ENCODE measurements around the gene TMEM218.

Gene TMEM218

GRCh38 chr11:125076378-125076945 is 35.0 kb downstream of the TMEM218 start:
- no CpG with 5 or more reads among the region's 14 CpGs for WGBS (ENCODE audit: insufficient coverage, insufficient read length)
- no peaks in the 10 kb centered on the region for H3K4me1 ChIP-seq (ENCODE audit: control insufficient read depth, insufficient read depth, low read length)
- no peak overlapping the region for H3K27ac ChIP-seq (ENCODE audit: low read length)
- DNase-seq (ENCODE audit: low read depth, low spot score), result no peak
- H3K9me3 ChIP-seq (ENCODE audit: control insufficient read depth, insufficient read depth, low read length), result no peaks in the 10 kb centered on the region
- no peaks in the 10 kb centered on the region for H3K36me3 ChIP-seq (ENCODE audit: control insufficient read depth, insufficient read depth, low read length)
- H3K27me3 ChIP-seq (ENCODE audit: control insufficient read depth, insufficient read depth, low read length), result no peaks in the 10 kb centered on the region
- H3K4me3 ChIP-seq (ENCODE audit: low read length), result no peak overlapping the region

GRCh38 chr11:125075900-125076317 is 35.5 kb downstream of the TMEM218 start:
- H3K4me1 ChIP-seq (ENCODE audit: control insufficient read depth, insufficient read depth, low read length), result no peaks in the 10 kb centered on the region
- no peaks in the 10 kb centered on the region for H3K27me3 ChIP-seq (ENCODE audit: control insufficient read depth, insufficient read depth, low read length)
- H3K27ac ChIP-seq (ENCODE audit: low read length), result no peak overlapping the region
- H3K9me3 ChIP-seq (ENCODE audit: control insufficient read depth, insufficient read depth, low read length), result no peaks in the 10 kb centered on the region
- no peak for DNase-seq (ENCODE audit: low read depth, low spot score)
- H3K36me3 ChIP-seq (ENCODE audit: control insufficient read depth, insufficient read depth, low read length), result no peaks in the 10 kb centered on the region
- no peak overlapping the region for H3K4me3 ChIP-seq (ENCODE audit: low read length)
- no CpG with 5 or more reads among the region's 11 CpGs for WGBS (ENCODE audit: insufficient coverage, insufficient read length)

GRCh38 chr11:125075242-125075625 is 36.2 kb downstream of the TMEM218 start:
- Histone ChIP-seq H3K36me3 (ENCODE audit: control insufficient read depth, insufficient read depth, low read length) (no peaks in the 10 kb centered on the region), H3K27ac (ENCODE audit: low read length) (no peak overlapping the region), H3K4me1 (ENCODE audit: control insufficient read depth, insufficient read depth, low read length) (no peaks in the 10 kb centered on the region), H3K4me3 (ENCODE audit: low read length) (no peak overlapping the region), H3K27me3 (ENCODE audit: control insufficient read depth, insufficient read depth, low read length) (no peaks in the 10 kb centered on the region), H3K9me3 (ENCODE audit: control insufficient read depth, insufficient read depth, low read length) (no peaks in the 10 kb centered on the region)
- no CpG with 5 or more reads among the region's 7 CpGs for whole genome bisulfite sequencing (ENCODE audit: insufficient coverage, insufficient read length)
- no peak for DNase-seq (ENCODE audit: low read depth, low spot score)

- Histone ChIP-seq H3K9me3 (ENCODE audit: control insufficient read depth, insufficient read depth, low read length) (no peaks in the 10 kb centered on the region), H3K36me3 (ENCODE audit: control insufficient read depth, insufficient read depth, low read length) (no peaks in the 10 kb centered on the region), H3K27ac (ENCODE audit: low read length) (no peak overlapping the region), H3K27me3 (ENCODE audit: control insufficient read depth, insufficient read depth, low read length) (no peaks in the 10 kb centered on the region), H3K4me3 (ENCODE audit: low read length) (no peak overlapping the region), H3K4me1 (ENCODE audit: control insufficient read depth, insufficient read depth, low read length) (no peaks in the 10 kb centered on the region)
- no peak for DNase-seq (ENCODE audit: low read depth, low spot score)
- no CpG with 5 or more reads among the region's 11 CpGs for WGBS (ENCODE audit: insufficient coverage, insufficient read length)
Measured at GRCh38 chr11:125074511-125075241, 36.8 kb downstream of the TMEM218 start.

GRCh38 chr11:125073616-125074483 is 37.6 kb downstream of the TMEM218 start:
- H3K36me3 ChIP-seq (ENCODE audit: control insufficient read depth, insufficient read depth, low read length), result no peaks in the 10 kb centered on the region
- no peak overlapping the region for H3K4me3 ChIP-seq (ENCODE audit: low read length)
- WGBS (ENCODE audit: insufficient coverage, insufficient read length), result no CpG with 5 or more reads among the region's 19 CpGs
- no peak for DNase-seq (ENCODE audit: low read depth, low spot score)
- no peak overlapping the region for H3K27ac ChIP-seq (ENCODE audit: low read length)
- H3K27me3 ChIP-seq (ENCODE audit: control insufficient read depth, insufficient read depth, low read length), result no peaks in the 10 kb centered on the region
- no peaks in the 10 kb centered on the region for H3K9me3 ChIP-seq (ENCODE audit: control insufficient read depth, insufficient read depth, low read length)
- no peaks in the 10 kb centered on the region for H3K4me1 ChIP-seq (ENCODE audit: control insufficient read depth, insufficient read depth, low read length)

GRCh38 chr11:125072961-125073590 is 38.4 kb downstream of the TMEM218 start:
- no peaks in the 10 kb centered on the region for H3K27me3 ChIP-seq (ENCODE audit: control insufficient read depth, insufficient read depth, low read length)
- no peak overlapping the region for H3K27ac ChIP-seq (ENCODE audit: low read length)
- no peak for DNase-seq (ENCODE audit: low read depth, low spot score)
- H3K4me3 ChIP-seq (ENCODE audit: low read length), result no peak overlapping the region
- no peaks in the 10 kb centered on the region for H3K9me3 ChIP-seq (ENCODE audit: control insufficient read depth, insufficient read depth, low read length)
- H3K36me3 ChIP-seq (ENCODE audit: control insufficient read depth, insufficient read depth, low read length), result no peaks in the 10 kb centered on the region
- H3K4me1 ChIP-seq (ENCODE audit: control insufficient read depth, insufficient read depth, low read length), result no peaks in the 10 kb centered on the region
- WGBS (ENCODE audit: insufficient coverage, insufficient read length), result no CpG with 5 or more reads among the region's 12 CpGs

- Histone ChIP-seq H3K27ac (ENCODE audit: low read length) (no peak overlapping the region), H3K4me1 (ENCODE audit: control insufficient read depth, insufficient read depth, low read length) (no peaks in the 10 kb centered on the region), H3K27me3 (ENCODE audit: control insufficient read depth, insufficient read depth, low read length) (no peaks in the 10 kb centered on the region), H3K36me3 (ENCODE audit: control insufficient read depth, insufficient read depth, low read length) (no peaks in the 10 kb centered on the region), H3K4me3 (ENCODE audit: low read length) (no peak overlapping the region), H3K9me3 (ENCODE audit: control insufficient read depth, insufficient read depth, low read length) (no peaks in the 10 kb centered on the region)
- no peak for DNase-seq (ENCODE audit: low read depth, low spot score)
- WGBS (ENCODE audit: insufficient coverage, insufficient read length), result no CpG with 5 or more reads among the region's 12 CpGs
Measured at GRCh38 chr11:125072218-125072960, 39.0 kb downstream of the TMEM218 start.

- Histone ChIP-seq H3K4me3 (ENCODE audit: low read length) (no peak overlapping the region), H3K27me3 (ENCODE audit: control insufficient read depth, insufficient read depth, low read length) (no peaks in the 10 kb centered on the region), H3K9me3 (ENCODE audit: control insufficient read depth, insufficient read depth, low read length) (no peaks in the 10 kb centered on the region), H3K36me3 (ENCODE audit: control insufficient read depth, insufficient read depth, low read length) (no peaks in the 10 kb centered on the region), H3K27ac (ENCODE audit: low read length) (no peak overlapping the region), H3K4me1 (ENCODE audit: control insufficient read depth, insufficient read depth, low read length) (no peaks in the 10 kb centered on the region)
- WGBS (ENCODE audit: insufficient coverage, insufficient read length), result no CpG with 5 or more reads among the region's 6 CpGs
- DNase-seq (ENCODE audit: low read depth, low spot score), result no peak
Measured at GRCh38 chr11:125071846-125072217, 39.6 kb downstream of the TMEM218 start.

- H3K4me3 ChIP-seq (ENCODE audit: low read length), result no peak overlapping the region
- DNase-seq (ENCODE audit: low read depth, low spot score), result no peak
- H3K27ac ChIP-seq (ENCODE audit: low read length), result no peak overlapping the region
- H3K9me3 ChIP-seq (ENCODE audit: control insufficient read depth, insufficient read depth, low read length), result no peaks in the 10 kb centered on the region
- H3K36me3 ChIP-seq (ENCODE audit: control insufficient read depth, insufficient read depth, low read length), result no peaks in the 10 kb centered on the region
- no peaks in the 10 kb centered on the region for H3K27me3 ChIP-seq (ENCODE audit: control insufficient read depth, insufficient read depth, low read length)
- no peaks in the 10 kb centered on the region for H3K4me1 ChIP-seq (ENCODE audit: control insufficient read depth, insufficient read depth, low read length)
- no CpG with 5 or more reads among the region's 5 CpGs for WGBS (ENCODE audit: insufficient coverage, insufficient read length)
Measured at GRCh38 chr11:125071435-125071834, 40.0 kb downstream of the TMEM218 start.
